GM12878 (cell line): ENCODE measurements around the gene PRX. TPM values are rescaled to one million over a fixed set of nuclear protein-coding genes. Genes with fewer than 3 reads are reported as not detected.
A peak's percentile ranks its signal among the peaks of the same experiment; 100 is the strongest.

ENCODE experiments used
- ASH2L ChIP-seq: fragments of 300-600, 200-600 bp; sonication (generic); IDR thresholded peaks from 2 replicates; pipeline ENCODE4 v1.6.1; 2017; ENCODE audit warnings: low read depth, mild to moderate bottlenecking, borderline replicate concordance
- ATF7 ChIP-seq: fragments of 450-650 bp; IDR thresholded peaks from 2 replicates; pipeline ENCODE4 v1.6.1; 2016; ENCODE audit warnings: low read depth, mild to moderate bottlenecking
- CEBPB ChIP-seq, 2 experiments: fragments of 150-350 bp in 1 of 2; IDR thresholded peaks; 2 replicates each; pipeline ENCODE4 v1.6.1; 2012 to 2014; ENCODE audit warnings: low read depth in 2 of 2, low read length in 2 of 2, borderline replicate concordance in 1 of 2, inconsistent platforms in 1 of 2
- CREB1 ChIP-seq: IDR thresholded peaks from 2 replicates; pipeline ENCODE4 v1.6.1; 2012; ENCODE audit warnings: low read depth, mild to moderate bottlenecking, inconsistent platforms
- DPF2 ChIP-seq: fragments of 450-650 bp; IDR thresholded peaks from 2 replicates; pipeline ENCODE4 v1.6.1; 2017; ENCODE audit warnings: mild to moderate bottlenecking
- EZH2 ChIP-seq: IDR thresholded peaks from 2 replicates; pipeline ENCODE4 v1.6.1; 2012; ENCODE audit warnings: low read depth, mild to moderate bottlenecking, control low read depth, inconsistent platforms, low read length, borderline replicate concordance; ENCODE audit not compliant: control insufficient read depth
- MLLT1 ChIP-seq: fragments of 450-650 bp; IDR thresholded peaks from 2 replicates; pipeline ENCODE4 v1.6.1; 2016; ENCODE audit warnings: mild to moderate bottlenecking
- MTA2 ChIP-seq: fragments of 450-650 bp; IDR thresholded peaks from 2 replicates; pipeline ENCODE4 v1.6.1; 2016; ENCODE audit warnings: low read depth, mild to moderate bottlenecking, moderate library complexity
- MTA3 ChIP-seq: IDR thresholded peaks from 2 replicates; pipeline ENCODE4 v1.6.1; 2012; ENCODE audit warnings: low read length, inconsistent platforms, borderline replicate concordance
- NR2C2 ChIP-seq: IDR thresholded peaks from 2 replicates; pipeline ENCODE4 v1.6.1; 2011; ENCODE audit warnings: borderline replicate concordance, low read depth; ENCODE audit not compliant: control insufficient read depth, insufficient read length
- NR2F1 ChIP-seq: fragments of 450-650 bp; conservative IDR thresholded peaks from 2 replicates; pipeline ENCODE4 v1.6.1; 2017; ENCODE audit warnings: mild to moderate bottlenecking
- PAX8 ChIP-seq: fragments of 450-650 bp; IDR thresholded peaks from 2 replicates; pipeline ENCODE4 v1.6.1; 2017; ENCODE audit warnings: mild to moderate bottlenecking, moderate library complexity
- POLR2AphosphoS2 ChIP-seq: IDR thresholded peaks from 2 replicates; pipeline ENCODE4 v1.6.1; 2011; ENCODE audit warnings: low read depth, mild to moderate bottlenecking, low read length, improper control_type of control experiment, moderate library complexity
- PRDM15 ChIP-seq: fragments of 450-650 bp; formaldehyde crosslinking; IDR thresholded peaks from 2 replicates; pipeline ENCODE4 v1.4.0; 2020; ENCODE audit warnings: mild to moderate bottlenecking, moderate library complexity
- RB1 ChIP-seq: fragments of 450-650 bp; formaldehyde crosslinking; IDR thresholded peaks from 2 replicates; pipeline ENCODE4 v1.6.1; 2017; ENCODE audit warnings: mild to moderate bottlenecking, borderline replicate concordance
- RFX5 ChIP-seq: IDR thresholded peaks from 2 replicates; pipeline ENCODE4 v1.6.1; 2011; ENCODE audit warnings: low read depth, low read length, improper control_type of control experiment
- SMAD1 ChIP-seq: fragments of 450-650 bp; IDR thresholded peaks from 2 replicates; pipeline ENCODE4 v1.6.1; 2018; ENCODE audit warnings: mild to moderate bottlenecking, low read depth; ENCODE audit not compliant: partially characterized antibody
- SMAD5 ChIP-seq: IDR thresholded peaks from 2 replicates; pipeline ENCODE4 v1.6.1; 2016; ENCODE audit warnings: antibody characterized with exemption, low read depth
- USF1 ChIP-seq: IDR thresholded peaks from 2 replicates; pipeline ENCODE4 v1.6.1; 2011; ENCODE audit warnings: borderline replicate concordance, low read depth, mild to moderate bottlenecking, moderate library complexity, mixed read lengths, low read length; ENCODE audit not compliant: insufficient read depth; ENCODE audit errors: extremely low read length
- WRNIP1 ChIP-seq: IDR thresholded peaks from 2 replicates; pipeline ENCODE4 v1.6.1; 2011; ENCODE audit warnings: low read depth, low read length, improper control_type of control experiment, borderline replicate concordance
- YBX1 ChIP-seq: fragments of 450-650 bp; IDR thresholded peaks from 2 replicates; pipeline ENCODE4 v1.6.1; 2016; ENCODE audit warnings: antibody characterized with exemption
- YY1 ChIP-seq: IDR thresholded peaks from 2 replicates; pipeline ENCODE4 v1.6.1; 2011; ENCODE audit warnings: low read depth, mild to moderate bottlenecking, low read length
- ZNF274 ChIP-seq: IDR thresholded peaks from one replicate; pipeline ENCODE4 v1.8.0; 2011; ENCODE audit not compliant: insufficient read length, insufficient read depth
- ZNF622 ChIP-seq: fragments of 450-650 bp; IDR thresholded peaks from 2 replicates; pipeline ENCODE4 v1.6.1; 2017; ENCODE audit warnings: mild to moderate bottlenecking, inconsistent platforms
- polyA plus RNA-seq, 11 experiments: library from polyadenylated mRNA; depleted of rRNA in 4 of 11; unstranded in 6 of 11; stranded (reverse) in 5 of 11; fragments of >200 nt; fragmentation: Nextera tagmentation in 4 of 11; fragmentation: Illumina TruSeq in 1 of 11; extraction: Ambion mirVana in 4 of 11; extraction: Trizol in 1 of 11; gene quantifications; 1 replicate in 1 of 11; 2 replicates in 10 of 11; pipeline versions ENCODE4 v1.2.1 to v1.2.3, GENCODE V29; 2011 to 2016; ENCODE audit warnings: inconsistent platforms in 2 of 11, missing spikeins in 2 of 11, low read depth in 1 of 11
- total RNA-seq, 4 experiments: library from RNA; depleted of rRNA in 3 of 4; stranded (reverse); fragments of >200 nt in 3 of 4; fragmentation: Illumina TruSeq in 1 of 4; extraction: Trizol in 1 of 4; gene quantifications; 2 replicates each; pipeline versions ENCODE4 v1.2.1 to v1.2.3, GENCODE V29; 2013 to 2021

The PRX gene
- total and polyA plus RNA-seq, 10 of the 15 experiments (the other 5 are each of a cell fraction or from before 2014, with no cell fraction given), result 0.02 to 1.4 (median 0.54) TPM; not detected in 1

DNA sequence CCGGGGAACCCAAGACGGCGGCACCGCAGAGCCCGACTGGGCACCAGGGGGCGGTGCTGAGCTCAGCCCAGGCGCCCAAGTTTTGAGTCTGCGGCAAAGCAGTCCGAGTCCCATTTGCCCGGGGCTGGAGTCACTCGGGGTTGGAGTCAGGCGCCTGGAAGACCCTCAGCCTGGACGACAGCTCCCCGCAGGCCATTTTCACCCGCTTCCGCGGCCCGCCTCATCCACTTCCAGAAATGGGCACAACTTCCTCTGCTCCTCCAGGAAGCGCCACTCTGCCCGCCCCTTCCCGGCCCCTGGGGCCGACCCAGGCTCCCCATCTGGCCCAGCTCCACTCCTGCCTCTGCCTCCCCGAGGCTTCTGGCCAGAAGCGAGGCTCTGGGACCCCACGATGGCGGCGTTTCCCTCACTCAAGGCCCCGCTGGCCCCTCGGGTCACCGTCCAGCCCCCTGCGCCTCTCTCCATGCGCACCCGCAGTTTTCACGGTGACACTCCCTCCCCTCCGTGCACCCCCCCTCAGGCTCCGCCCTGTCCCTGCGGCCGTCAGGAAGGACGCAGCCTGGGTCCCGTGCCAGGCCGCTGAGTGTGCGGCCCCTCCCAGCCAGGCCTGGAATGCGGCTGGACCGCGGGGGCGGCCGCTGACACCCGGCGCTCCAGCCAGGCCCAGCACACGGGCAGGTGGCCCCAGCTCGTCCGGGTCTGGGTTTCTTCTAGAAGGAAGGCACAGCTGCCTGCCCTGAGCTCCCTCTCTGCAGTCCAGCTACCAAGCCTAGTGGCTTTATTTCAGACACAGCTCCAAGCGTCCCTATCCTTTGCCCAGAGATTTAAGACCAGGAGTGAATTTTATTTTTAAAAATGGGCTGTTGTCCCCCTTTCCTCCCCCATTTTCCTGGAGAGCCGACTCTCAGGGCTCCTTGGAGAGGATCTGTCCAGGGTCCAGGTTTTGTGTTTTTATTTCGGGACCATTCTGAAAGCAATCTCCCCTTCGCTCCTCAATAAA, 7.9 kb upstream of the PRX start (continued):
- no peak for TF ChIP-seq USF1
- TF ChIP-seq CREB1, result no peak
- peak; percentile 46; the same call in 1 of the 2 replicates for TF ChIP-seq MTA2
- no peak for TF ChIP-seq YBX1
- peak; percentile 54; the same call in 1 of the 2 replicates for TF ChIP-seq MLLT1
- no peak for TF ChIP-seq PRDM15 (CRISPR knock-in tag)
- peak; percentile 74 for TF ChIP-seq DPF2
- peak; percentile 52; the same call in 1 of the 2 replicates for TF ChIP-seq RB1
- no peak for TF ChIP-seq ATF7
- no peak for TF ChIP-seq MTA3
- TF ChIP-seq SMAD1, result no peak
- peak; percentile 78 for TF ChIP-seq NR2F1
- no peak for TF ChIP-seq ZNF622
- peak; percentile 68; the same call in 1 of the 2 replicates for TF ChIP-seq YY1
- TF ChIP-seq NR2C2, result no peak
- no peak for TF ChIP-seq WRNIP1
- 0 out of 2 replicates have a peak, but pooled peaks have one; percentile 3 for TF ChIP-seq ASH2L
- TF ChIP-seq SMAD5, result 0 out of 2 replicates have a peak, but pooled peaks have one; percentile 33
- TF ChIP-seq EZH2, result no peak
- TF ChIP-seq ZNF274, result no peak
- peak; percentile 85; the same call in 1 of the 2 replicates for TF ChIP-seq POLR2AphosphoS2
- no peak for TF ChIP-seq PAX8
- TF ChIP-seq CEBPB (IDR thresholded peaks at IDR 0.05; ENCODE audit: borderline replicate concordance in 1 of 2, low read depth in 2 of 2, low read length in 2 of 2), result no peak
- 0 out of 2 replicates have a peak, but pooled peaks have one; percentile 43 for TF ChIP-seq RFX5
